Dedifferentiated amniotic fluid mesenchymal stem cell (primary cell): ENCODE results near the gene CHD6.
"Not testable (repeated sequence)": the region's sequence is repeated elsewhere in the genome, so short reads cannot be mapped to it uniquely, and the experiment has no call there.

Experiments used
- DNase-seq: peaks from one replicate; pipeline ENCODE4 v3.0.0-alpha.2; 2016; ENCODE audit errors: extremely low spot score

CHD6 gene

GRCh38 chr20:41547221-41547620 is 71.0 kb downstream of the CHD6 start:
- DNase-seq = no peak

- DNase-seq = no peak
Observed at GRCh38 chr20:41546535-41546934, 71.6 kb downstream of the CHD6 start.

DNA sequence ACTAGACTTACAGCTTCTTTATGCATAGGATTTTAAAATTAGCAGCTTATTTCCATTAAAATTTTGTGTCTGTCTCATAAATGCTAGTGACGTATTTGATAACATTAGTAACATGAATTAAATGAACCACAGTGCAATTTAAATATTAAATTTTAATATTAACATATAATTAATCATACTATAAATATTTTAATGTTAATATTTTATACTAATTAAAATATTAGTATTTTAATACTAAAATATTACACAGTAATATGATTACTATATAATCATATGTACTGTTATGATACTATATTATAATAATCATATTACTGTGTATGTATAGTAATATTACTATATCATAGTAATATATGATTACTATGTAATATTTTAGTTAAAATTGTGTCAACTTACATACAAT is 73.7 kb downstream of the CHD6 start:
- no peak for DNase-seq

DNA sequence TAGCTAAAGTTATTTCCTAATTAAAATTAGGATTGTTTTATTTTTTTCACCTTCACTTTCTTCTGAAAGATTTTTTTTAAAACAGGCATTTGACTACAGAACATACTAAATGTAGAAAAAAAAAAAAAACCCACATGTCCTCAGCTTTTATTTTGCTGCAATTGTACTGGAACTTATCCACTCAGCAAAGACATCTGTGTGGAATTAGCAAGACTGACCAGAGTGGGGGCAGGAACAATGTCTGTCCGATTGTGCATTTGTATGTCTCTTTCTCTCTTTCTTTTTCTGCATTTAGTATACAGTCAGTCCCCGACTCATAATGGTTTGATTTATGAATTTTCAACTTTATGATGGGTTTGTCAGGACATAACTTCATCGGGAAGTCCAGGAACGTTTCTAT is 77.3 kb downstream of the CHD6 start:
- no peak for DNase-seq

GRCh38 chr20:41540459-41540858 is 77.7 kb downstream of the CHD6 start:
- DNase-seq = no peak

DNA sequence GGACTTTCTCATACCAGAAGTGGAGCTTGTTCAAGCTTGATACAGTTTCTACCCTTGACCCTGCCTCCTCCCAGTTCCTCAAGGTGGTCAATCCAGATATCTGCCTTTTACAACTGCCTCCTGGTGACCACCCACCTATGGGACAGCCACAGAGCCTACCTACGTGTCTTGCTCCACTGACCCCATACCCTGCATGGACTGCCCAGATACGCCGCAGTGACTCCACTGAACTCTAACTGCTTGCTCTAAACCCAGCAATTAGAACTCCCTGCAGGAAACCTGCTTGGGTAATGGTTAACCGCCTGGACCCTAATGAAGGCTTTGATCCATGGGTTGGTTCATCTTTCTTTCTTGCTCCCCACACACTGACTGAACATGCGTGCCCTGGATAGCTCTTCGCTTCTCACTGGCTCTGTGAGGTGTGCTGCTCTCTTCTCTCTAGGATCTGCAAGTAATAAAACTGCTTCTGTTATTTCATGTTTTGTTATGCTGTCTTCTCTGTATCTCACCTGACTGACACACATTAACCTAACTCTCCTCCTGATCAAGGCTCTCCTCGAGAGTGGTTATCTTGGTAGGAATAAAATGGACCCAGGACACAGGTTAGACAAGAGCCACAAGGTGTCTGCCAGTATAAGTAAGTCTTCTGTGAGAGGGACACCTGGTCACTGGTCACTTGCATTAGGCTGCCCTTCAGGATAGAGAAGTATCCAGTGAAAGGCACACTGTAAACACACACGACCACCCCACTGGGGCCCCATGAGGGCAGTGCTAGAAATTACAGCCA is 79.2 kb downstream of the CHD6 start:
- DNase-seq = no peak

GRCh38 chr20:41537865-41538264 is 80.3 kb downstream of the CHD6 start:
- DNase-seq = no peak

DNA sequence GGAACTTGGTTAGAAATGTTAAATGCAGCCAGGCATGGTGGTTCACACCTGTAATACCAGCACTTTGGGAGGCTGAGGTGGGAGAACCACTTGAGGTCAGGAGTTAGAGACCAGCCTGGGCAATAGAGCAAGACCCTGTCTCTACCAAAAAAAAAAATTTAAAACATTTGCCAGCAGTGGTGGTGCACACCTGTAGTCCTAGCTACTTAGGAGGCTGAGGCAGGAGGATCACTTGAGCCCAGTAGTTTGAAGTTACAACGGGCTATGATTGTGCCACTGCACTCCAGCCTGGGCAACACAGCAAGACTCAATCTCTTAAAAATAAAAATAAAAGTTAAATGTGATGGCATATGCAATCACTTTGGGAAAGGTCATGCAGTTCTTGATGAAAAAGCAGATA is 82.6 kb downstream of the CHD6 start:
- not testable (repeated sequence) for DNase-seq

GRCh38 chr20:41534842-41535241 is 83.3 kb downstream of the CHD6 start:
- no peak for DNase-seq

- DNase-seq = no peak
Observed at GRCh38 chr20:41534170-41534569, 84.0 kb downstream of the CHD6 start.

DNA sequence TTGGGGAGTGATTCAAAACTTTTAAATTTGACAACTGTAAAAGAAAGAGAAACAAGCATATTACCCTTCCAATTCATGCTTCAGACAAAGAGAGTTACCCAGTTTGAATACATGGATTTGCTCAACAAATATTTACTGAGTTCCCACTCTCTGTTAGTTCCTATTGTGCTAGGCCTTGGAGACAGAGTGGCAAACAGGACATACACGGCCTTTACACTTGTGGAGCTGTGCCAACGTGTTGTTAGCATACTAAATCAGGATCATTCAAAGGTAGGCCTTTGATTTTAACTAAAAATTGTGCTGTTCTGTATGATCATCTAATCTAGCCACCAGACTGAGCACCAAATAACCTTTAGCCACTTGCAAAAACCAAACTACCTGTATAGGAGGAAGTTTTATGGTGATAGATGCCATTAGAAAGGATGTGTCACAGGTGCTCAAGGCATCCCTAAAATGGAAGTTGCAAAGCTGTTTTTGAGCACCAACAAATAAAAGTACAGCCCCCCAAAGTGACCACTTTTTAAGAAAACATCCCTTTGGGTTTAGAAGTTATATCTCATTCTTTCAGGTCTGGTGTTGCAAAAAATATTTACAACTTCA is 84.5 kb downstream of the CHD6 start:
- DNase-seq = no peak

DNA sequence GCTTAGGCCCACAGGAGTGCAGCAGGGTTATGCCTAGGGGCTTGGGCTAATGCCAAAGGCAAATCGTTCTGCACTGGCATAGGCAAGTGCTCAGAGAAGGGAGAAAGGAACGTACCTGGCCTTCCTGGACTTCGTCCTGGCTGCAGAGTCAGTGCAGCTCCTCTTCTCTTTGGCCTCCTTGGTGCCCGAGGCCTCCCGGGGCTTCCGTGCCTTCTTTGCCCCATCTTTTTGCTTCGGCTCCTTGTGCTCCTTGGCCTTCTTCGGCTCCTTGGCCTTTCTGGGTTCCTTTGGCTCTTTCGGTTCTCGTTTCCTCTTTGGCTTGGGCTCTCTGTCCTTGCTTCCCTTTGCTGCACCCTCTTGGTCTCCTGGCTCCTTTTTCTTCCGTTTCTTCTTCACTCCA is 85.2 kb downstream of the CHD6 start:
- no peak for DNase-seq

GRCh38 chr20:41531518-41532275 is 86.5 kb downstream of the CHD6 start:
- no peak for DNase-seq

DNA sequence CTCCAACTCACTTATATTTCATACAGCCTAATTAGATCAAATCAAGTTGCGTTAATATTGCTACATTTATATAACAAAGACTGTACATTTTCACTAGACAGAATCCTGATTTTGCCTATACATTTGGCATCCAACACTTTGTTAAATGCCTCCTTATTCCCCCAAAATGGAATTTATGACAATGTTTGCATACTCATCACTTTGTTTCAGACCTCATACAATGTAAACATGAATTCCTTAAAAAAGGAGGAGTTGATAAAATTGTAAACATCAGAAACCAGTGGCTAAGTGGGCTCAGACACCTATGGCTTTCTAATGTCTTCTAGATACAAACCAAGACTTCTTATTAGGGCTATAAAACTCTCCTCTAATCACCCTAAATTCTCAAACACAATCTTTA is 87.3 kb downstream of the CHD6 start:
- DNase-seq = no peak

DNA sequence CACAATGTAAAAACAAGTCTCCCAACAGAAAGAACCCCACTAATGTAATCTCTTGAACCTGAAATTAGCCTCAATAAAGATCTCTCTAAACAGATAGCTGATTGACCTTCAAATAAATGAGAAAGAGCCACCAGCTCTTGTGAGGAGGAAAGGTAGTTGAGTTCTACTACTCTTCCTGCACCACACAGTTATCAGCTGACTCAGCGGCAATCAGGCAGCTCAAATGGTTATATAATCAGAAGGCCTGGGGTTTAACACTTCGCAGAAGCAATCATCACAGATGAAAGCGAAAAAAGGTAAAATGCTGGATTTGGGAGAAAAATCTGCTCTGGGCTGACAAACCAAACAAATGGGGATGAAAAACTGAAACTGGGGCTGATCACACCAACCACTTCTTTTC is 91.8 kb downstream of the CHD6 start:
- no peak for DNase-seq

DNA sequence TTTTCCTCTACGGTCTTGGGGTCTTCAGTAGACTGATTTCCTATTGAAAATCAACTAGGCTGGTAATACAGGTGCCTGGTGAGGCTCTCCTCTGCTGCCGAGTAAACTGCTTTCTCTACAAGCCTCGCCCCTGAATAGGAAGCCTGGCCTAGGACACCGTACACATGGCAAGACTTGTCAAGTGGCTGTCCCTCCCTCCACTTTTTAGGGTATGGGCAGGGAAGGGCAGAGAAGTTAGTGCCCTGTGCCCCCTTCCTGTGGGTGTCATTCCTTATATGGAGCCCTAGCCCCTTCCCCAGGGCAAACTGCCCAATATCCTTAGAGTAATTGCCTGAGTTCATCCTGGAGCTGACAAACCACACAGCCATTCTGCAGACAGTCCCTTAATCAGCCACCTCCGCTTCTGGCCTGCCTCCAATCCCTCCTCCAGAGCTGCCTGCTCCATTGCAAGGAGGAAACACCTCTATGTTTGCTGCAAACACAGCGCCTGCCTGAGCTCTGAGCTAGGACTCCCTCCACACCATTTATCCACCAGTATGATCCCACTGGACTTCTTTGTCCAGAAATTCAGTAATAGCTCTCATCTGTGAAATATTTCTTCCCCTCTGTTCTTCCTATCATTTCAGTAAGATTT is 93.1 kb downstream of the CHD6 start:
- no peak for DNase-seq

DNA sequence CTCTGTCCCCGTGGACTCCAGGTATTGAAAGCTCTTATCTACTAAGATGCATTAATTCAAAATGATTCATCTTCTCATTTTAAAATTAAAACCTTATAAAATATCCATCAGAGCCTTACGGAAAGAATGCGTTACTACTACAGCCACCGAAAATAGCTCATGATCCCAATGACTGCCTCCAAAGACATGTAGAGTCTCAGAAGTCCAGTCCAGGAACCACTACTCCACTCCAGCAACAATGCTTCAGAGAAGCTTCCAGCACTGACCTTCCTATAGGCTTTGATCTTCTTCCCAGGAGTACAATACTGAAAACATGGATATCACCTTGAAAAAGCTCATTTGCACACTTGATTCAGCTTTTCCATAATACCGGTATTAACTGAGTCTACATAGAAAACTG is 94.3 kb downstream of the CHD6 start:
- no peak for DNase-seq

DNA sequence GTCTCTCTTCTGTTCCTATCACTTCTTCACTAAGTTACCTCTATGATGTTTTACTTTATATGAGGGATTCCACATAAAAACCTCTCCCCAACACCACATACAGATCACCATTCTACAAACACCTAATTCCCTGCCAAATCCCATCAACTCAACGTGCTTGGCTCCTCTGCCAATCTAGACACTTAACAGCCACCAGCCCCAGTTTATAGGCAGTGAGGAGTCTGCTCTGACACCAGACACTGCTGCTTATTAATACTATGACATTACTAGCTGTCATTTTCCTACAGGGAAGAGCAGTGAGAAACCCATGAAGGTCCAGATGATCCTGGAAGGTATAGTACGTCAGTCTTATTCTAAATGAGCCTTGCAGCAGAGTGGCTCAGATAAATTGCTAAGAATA is 104.3 kb downstream of the CHD6 start:
- DNase-seq = no peak

DNA sequence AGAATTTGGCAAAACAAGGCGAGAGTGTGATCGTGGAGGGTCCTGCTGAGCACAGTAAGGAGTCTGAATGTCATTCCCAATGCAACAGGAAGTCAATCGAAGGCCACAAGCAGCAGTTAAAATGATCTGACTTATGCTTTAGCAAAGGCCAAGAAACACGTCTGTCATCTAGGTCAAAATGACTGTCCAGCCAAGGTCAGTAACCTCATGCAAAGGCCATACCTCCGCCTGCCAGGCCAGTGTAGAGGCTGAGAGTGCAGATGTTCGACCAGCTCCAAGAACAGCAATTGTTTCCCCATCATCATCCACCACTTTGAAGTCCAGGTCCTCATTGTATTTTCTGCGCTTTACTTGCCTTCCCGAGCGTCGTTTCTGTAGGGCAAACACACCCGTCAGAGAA is 105.6 kb downstream of the CHD6 start:
- no peak for DNase-seq

DNA sequence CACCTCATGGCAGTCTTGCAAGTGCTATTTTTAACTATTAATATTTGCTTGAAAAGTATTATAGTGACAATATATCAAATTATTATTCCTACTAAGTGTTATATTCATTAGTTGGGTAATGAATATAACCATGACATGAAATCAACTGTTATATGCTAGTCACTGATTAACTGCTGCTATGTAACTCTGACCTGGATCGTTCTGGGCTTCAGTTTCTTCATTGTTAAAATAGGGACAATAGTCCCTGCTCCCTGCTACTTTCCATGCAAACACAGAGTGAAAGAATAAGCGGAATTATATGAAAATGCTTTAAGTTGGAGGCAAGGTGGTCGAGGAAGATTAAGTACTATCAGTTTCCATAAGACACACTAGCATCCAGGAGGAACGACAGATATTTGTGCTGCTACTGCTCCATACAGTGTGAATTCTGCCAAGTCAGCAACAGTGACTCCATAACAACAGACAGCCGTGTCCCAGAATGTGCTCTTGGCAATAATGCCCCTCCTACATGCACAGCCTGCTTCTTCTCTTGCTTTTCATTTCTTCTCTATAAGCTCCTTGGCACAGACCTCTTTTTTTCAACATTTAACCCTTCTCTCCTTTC is 107.2 kb downstream of the CHD6 start:
- no peak for DNase-seq

GRCh38 chr20:41510224-41510623 is 108.0 kb downstream of the CHD6 start:
- no peak for DNase-seq
